Activated CD8-positive, alpha-beta memory T cell treated with anti-CD3 and anti-CD28 coated beads, Interleukin-2, amount 10 ng/mL, durations not matched to agents 7 days and 5 days (primary cell): ENCODE measurements around the gene KCNK13. TPM values are rescaled to one million over a fixed set of nuclear protein-coding genes. Genes with fewer than 3 reads are reported as not detected.
A peak's percentile ranks its signal among the peaks of the same experiment; 100 is the strongest.

ENCODE experiments used
- ATAC-seq: fragments of 150-1000 bp; cut with Tn5 transposase; one replicate; pipeline ENCODE4 v1.10.0; 2021; ENCODE audit warnings: moderate library complexity
- CTCF ChIA-PET: fragments of 350-600 bp; sonication (Branson Sonifier 250); formaldehyde crosslinking; loops from one replicate; lab custom pipeline; 2021; ENCODE audit warnings: antibody characterized with exemption; lab: Charles Lee
- DNase-seq: peaks from one replicate; pipeline ENCODE4 v3.0.0-alpha.2; 2020
- H3K27ac Mint-ChIP-seq: one replicate; pipeline ENCODE4 v1.8.0; 2021; ENCODE audit warnings: mild to moderate bottlenecking, mixed read lengths
- H3K27me3 Mint-ChIP-seq: one replicate; pipeline ENCODE4 v1.8.0; 2021; ENCODE audit warnings: mixed read lengths
- H3K36me3 Mint-ChIP-seq: one replicate; pipeline ENCODE4 v1.8.0; 2021; ENCODE audit warnings: mild to moderate bottlenecking, mixed read lengths
- H3K4me1 Mint-ChIP-seq: one replicate; pipeline ENCODE4 v1.8.0; 2021; ENCODE audit warnings: mixed read lengths
- H3K4me3 Mint-ChIP-seq: one replicate; pipeline ENCODE4 v1.8.0; 2021; ENCODE audit warnings: mild to moderate bottlenecking, moderate library complexity, mixed read lengths
- H3K9me3 Mint-ChIP-seq: one replicate; pipeline ENCODE4 v1.8.0; 2022; ENCODE audit warnings: low read depth, mixed read lengths
- total RNA-seq, 2 experiments: library from RNA; stranded (reverse); gene quantifications; one replicate each; pipeline ENCODE4 v1.2.3, GENCODE V29; 2021

Gene KCNK13
- total RNA-seq, 2 experiments from 2014 or later, result 0.21 to 0.23 TPM

- Mint-ChIP-seq H3K27ac (no peak overlapping the region), H3K4me3 (no peak overlapping the region)
- no peak for ATAC-seq
Observed at GRCh38 chr14:90045616-90046015, 16.2 kb upstream of the KCNK13 start.

GRCh38 chr14:90049390-90049789 lies 12.4 kb upstream of the KCNK13 start:
- CTCF ChIA-PET, result no interaction called here

More at GRCh38 chr14:90045616-90046015, 16.2 kb upstream of the KCNK13 start:
- Mint-ChIP-seq H3K4me1 (no peaks in the 10 kb centered on the region), H3K27me3 (no peaks in the 10 kb centered on the region), H3K36me3 (peaks cover 27% of the 10 kb centered on the region), H3K9me3 (no peaks in the 10 kb centered on the region)
- no peak for DNase-seq
- CTCF ChIA-PET, result no interaction called here

GRCh38 chr14:90050271-90050670 lies 11.5 kb upstream of the KCNK13 start:
- no peak overlapping the region for H3K27ac Mint-ChIP-seq
- H3K4me3 Mint-ChIP-seq, result no peak overlapping the region
- DNase-seq (no peak), ATAC-seq (no peak)
- no peaks in the 10 kb centered on the region for H3K9me3 Mint-ChIP-seq
- CTCF ChIA-PET, result no interaction called here
- peaks cover 37% of the 10 kb centered on the region for H3K27me3 Mint-ChIP-seq
- H3K36me3 Mint-ChIP-seq, result peaks cover 3% of the 10 kb centered on the region
- no peaks in the 10 kb centered on the region for H3K4me1 Mint-ChIP-seq

More at GRCh38 chr14:90049390-90049789, 12.4 kb upstream of the KCNK13 start:
- Mint-ChIP-seq H3K4me1 (no peaks in the 10 kb centered on the region), H3K27ac (no peak overlapping the region), H3K27me3 (peaks cover 29% of the 10 kb centered on the region), H3K4me3 (no peak overlapping the region), H3K9me3 (no peaks in the 10 kb centered on the region), H3K36me3 (peaks cover 4% of the 10 kb centered on the region)
- no peak for DNase-seq
- ATAC-seq, result no peak

- Mint-ChIP-seq H3K4me3 (no peak overlapping the region), H3K9me3 (no peaks in the 10 kb centered on the region), H3K36me3 (no peaks in the 10 kb centered on the region), H3K27me3 (peaks cover 60% of the 10 kb centered on the region), H3K27ac (no peak overlapping the region), H3K4me1 (no peaks in the 10 kb centered on the region)
- CTCF ChIA-PET, result no interaction called here
- DNase-seq (no peak), ATAC-seq (no peak)
Observed at GRCh38 chr14:90053044-90053443, 8.8 kb upstream of the KCNK13 start.

- H3K27ac Mint-ChIP-seq, result no peak overlapping the region
- no peaks in the 10 kb centered on the region for H3K9me3 Mint-ChIP-seq
- DNase-seq (no peak), ATAC-seq (no peak)
- peaks cover 8% of the 10 kb centered on the region for H3K4me1 Mint-ChIP-seq
- H3K36me3 Mint-ChIP-seq, result no peaks in the 10 kb centered on the region
- CTCF ChIA-PET, result interaction anchor here (1.0 to 1.4 kb wide), 2 partner anchors 16 to 115 kb away, joined by 3 read pairs; no protein-coding TSS in a partner anchor
- peaks cover 75% of the 10 kb centered on the region for H3K27me3 Mint-ChIP-seq
- no peak overlapping the region for H3K4me3 Mint-ChIP-seq
Observed at GRCh38 chr14:90054803-90055202, 7.0 kb upstream of the KCNK13 start.

GRCh38 chr14:90056826-90057225 lies 5.0 kb upstream of the KCNK13 start:
- Mint-ChIP-seq H3K4me3 (no peak overlapping the region), H3K27ac (no peak overlapping the region), H3K9me3 (no peaks in the 10 kb centered on the region), H3K27me3 (peaks cover 76% of the 10 kb centered on the region), H3K4me1 (peaks cover 15% of the 10 kb centered on the region), H3K36me3 (no peaks in the 10 kb centered on the region)
- no peak for DNase-seq
- CTCF ChIA-PET, result no interaction called here
- ATAC-seq, result no peak

- Mint-ChIP-seq H3K36me3 (no peaks in the 10 kb centered on the region), H3K4me3 (peak overlapping the region; percentile 11), H3K9me3 (no peaks in the 10 kb centered on the region), H3K27me3 (peaks cover 76% of the 10 kb centered on the region), H3K4me1 (peaks cover 24% of the 10 kb centered on the region), H3K27ac (no peak overlapping the region)
- ATAC-seq (no peak), DNase-seq (no peak)
- CTCF ChIA-PET, result interaction anchor here (1.2 to 1.8 kb wide), 2 partner anchors 85 to 120 kb away, joined by 7 to 11 read pairs; no protein-coding TSS in a partner anchor
Observed at GRCh38 chr14:90058876-90059458, 2.8 kb upstream of the KCNK13 start.

- H3K27me3 Mint-ChIP-seq, result peaks cover 74% of the 10 kb centered on the region
- ATAC-seq (peak; percentile 85), DNase-seq (peak; percentile 69)
- H3K9me3 Mint-ChIP-seq, result no peaks in the 10 kb centered on the region
- no peak overlapping the region for H3K27ac Mint-ChIP-seq
- H3K4me1 Mint-ChIP-seq, result peaks cover 24% of the 10 kb centered on the region
- no peaks in the 10 kb centered on the region for H3K36me3 Mint-ChIP-seq
- H3K4me3 Mint-ChIP-seq, result peak overlapping the region; percentile 70
- CTCF ChIA-PET, result interaction anchor here (1.1 to 1.8 kb wide), 4 partner anchors 87 to 134 kb away, joined by 3 to 11 read pairs (median 6); no protein-coding TSS in a partner anchor
Observed at GRCh38 chr14:90060312-90060964, 1.4 kb upstream of the KCNK13 start.

- Mint-ChIP-seq H3K27ac (no peak overlapping the region), H3K4me1 (peaks cover 24% of the 10 kb centered on the region), H3K36me3 (no peaks in the 10 kb centered on the region), H3K27me3 (peaks cover 72% of the 10 kb centered on the region), H3K4me3 (peak overlapping the region; percentile 70), H3K9me3 (no peaks in the 10 kb centered on the region)
- no peak for DNase-seq
- peak; percentile 41 for ATAC-seq
- CTCF ChIA-PET, result interaction anchor here (1.1 to 1.8 kb wide), 4 partner anchors 101 to 134 kb away, joined by 3 to 11 read pairs (median 4); no protein-coding TSS in a partner anchor
Observed at GRCh38 chr14:90060965-90061684, 669 bp upstream of the KCNK13 start.

GRCh38 chr14:90062127-90062794 lies 467 bp downstream of the KCNK13 start:
- no peak for ATAC-seq
- no peak for DNase-seq
- peak overlapping the region; percentile 47 for H3K4me3 Mint-ChIP-seq
- H3K27ac Mint-ChIP-seq, result no peak overlapping the region
- peaks cover 67% of the 10 kb centered on the region for H3K27me3 Mint-ChIP-seq
- no peaks in the 10 kb centered on the region for H3K9me3 Mint-ChIP-seq
- no peaks in the 10 kb centered on the region for H3K36me3 Mint-ChIP-seq
- CTCF ChIA-PET, result interaction anchor here (1.0 to 1.5 kb wide), 4 partner anchors 84 to 123 kb away, joined by 4 to 8 read pairs (median 6); no protein-coding TSS in a partner anchor
- H3K4me1 Mint-ChIP-seq, result peaks cover 24% of the 10 kb centered on the region

- DNase-seq, result no peak
- H3K27ac Mint-ChIP-seq, result no peak overlapping the region
- peaks cover 70% of the 10 kb centered on the region for H3K27me3 Mint-ChIP-seq
- H3K9me3 Mint-ChIP-seq, result no peaks in the 10 kb centered on the region
- no peaks in the 10 kb centered on the region for H3K36me3 Mint-ChIP-seq
- peaks cover 24% of the 10 kb centered on the region for H3K4me1 Mint-ChIP-seq
- peak overlapping the region; percentile 47 for H3K4me3 Mint-ChIP-seq
- CTCF ChIA-PET, result interaction anchor here (1.0 to 1.5 kb wide), 4 partner anchors 84 to 124 kb away, joined by 4 to 8 read pairs (median 6); no protein-coding TSS in a partner anchor
- ATAC-seq, result no peak
Observed at GRCh38 chr14:90062822-90063539, 1.2 kb downstream of the KCNK13 start.

- H3K36me3 Mint-ChIP-seq, result no peaks in the 10 kb centered on the region
- no peaks in the 10 kb centered on the region for H3K4me1 Mint-ChIP-seq
- DNase-seq (no peak), ATAC-seq (no peak)
- no peaks in the 10 kb centered on the region for H3K9me3 Mint-ChIP-seq
- H3K4me3 Mint-ChIP-seq, result no peak overlapping the region
- peaks cover 53% of the 10 kb centered on the region for H3K27me3 Mint-ChIP-seq
- CTCF ChIA-PET, result no interaction called here
- no peak overlapping the region for H3K27ac Mint-ChIP-seq
Observed at GRCh38 chr14:90072350-90072749, 10.6 kb downstream of the KCNK13 start.
